Mesenchymal stem cell (in vitro differentiated cells and primary cell): ENCODE results near the gene SLC25A45.
"Not testable (repeated sequence)": the region's sequence is repeated elsewhere in the genome, so short reads cannot be mapped to it uniquely, and the experiment has no call there.

Source experiments
- DNase-seq: peaks from one replicate; pipeline ENCODE4 v3.0.0-alpha.2; 2013
- H2AFZ ChIP-seq: one replicate; pipeline ENCODE4 v1.6.1; 2013; ENCODE audit warnings: low read depth, mild to moderate bottlenecking, control low read depth, inconsistent platforms, low read length, moderate library complexity
- H2AK5ac ChIP-seq: 2 replicates; pipeline ENCODE4 v1.6.1; 2013; ENCODE audit warnings: low read length, moderate library complexity, mild to moderate bottlenecking, inconsistent platforms; ENCODE audit not compliant: severe bottlenecking
- H2BK120ac ChIP-seq: one replicate; pipeline ENCODE4 v1.6.1; 2013; ENCODE audit warnings: low read depth, mild to moderate bottlenecking, inconsistent platforms, low read length, moderate library complexity
- H2BK12ac ChIP-seq, 2 experiments: one replicate each; pipeline ENCODE4 v1.6.1; 2013; ENCODE audit warnings: inconsistent platforms in 2 of 2, low read length in 2 of 2, mild to moderate bottlenecking in 2 of 2, moderate library complexity in 2 of 2, control low read depth in 1 of 2
- H2BK15ac ChIP-seq: one replicate; pipeline ENCODE4 v1.6.1; 2013; ENCODE audit warnings: mild to moderate bottlenecking, low read depth, inconsistent platforms; ENCODE audit not compliant: poor library complexity, severe bottlenecking
- H2BK5ac ChIP-seq: 2 replicates; pipeline ENCODE4 v1.6.1; 2013; ENCODE audit warnings: low read depth, mild to moderate bottlenecking, low read length, control low read depth, inconsistent platforms; ENCODE audit not compliant: poor library complexity, severe bottlenecking
- H3K14ac ChIP-seq, 2 experiments: one replicate each; pipeline ENCODE4 v1.6.1; 2013; ENCODE audit warnings: inconsistent platforms in 2 of 2, low read length in 2 of 2, control low read depth in 1 of 2, mild to moderate bottlenecking in 1 of 2, moderate library complexity in 1 of 2
- H3K18ac ChIP-seq, 2 experiments: one replicate each; pipeline ENCODE4 v1.6.1; 2013; ENCODE audit warnings: inconsistent platforms in 2 of 2, low read length in 2 of 2, control low read depth in 1 of 2, low read depth in 1 of 2, mild to moderate bottlenecking in 1 of 2
- H3K23ac ChIP-seq, 2 experiments: one replicate each; pipeline ENCODE4 v1.6.1; 2013; ENCODE audit warnings: inconsistent platforms in 2 of 2, low read length in 2 of 2, mild to moderate bottlenecking in 2 of 2, moderate library complexity in 2 of 2, control low read depth in 1 of 2
- H3K27ac ChIP-seq: 2 replicates; pipeline ENCODE4 v1.5.1; 2013; ENCODE audit warnings: mild to moderate bottlenecking, moderate library complexity, low read length, control low read depth, inconsistent platforms; ENCODE audit not compliant: poor library complexity, severe bottlenecking
- H3K27me3 ChIP-seq, 2 experiments: 2 replicates each; pipeline versions ENCODE4 v1.6.1 to v1.7.0; 2013; ENCODE audit warnings: low read length in 2 of 2, mild to moderate bottlenecking in 2 of 2, moderate library complexity in 2 of 2, control low read depth in 1 of 2, inconsistent platforms in 1 of 2; ENCODE audit not compliant: control insufficient read depth in 1 of 2, insufficient read depth in 1 of 2
- H3K36me3 ChIP-seq, 2 experiments: 2 replicates each; pipeline versions ENCODE4 v1.6.1 to v1.7.0; 2013; ENCODE audit warnings: low read length in 2 of 2, control low read depth in 1 of 2, inconsistent platforms in 1 of 2, low read depth in 1 of 2, mild to moderate bottlenecking in 1 of 2; ENCODE audit not compliant: insufficient read depth in 2 of 2, control insufficient read depth in 1 of 2
- H3K4ac ChIP-seq, 2 experiments: one replicate each; pipeline ENCODE4 v1.6.1; 2013; ENCODE audit warnings: inconsistent platforms in 2 of 2, low read length in 2 of 2, mild to moderate bottlenecking in 2 of 2, moderate library complexity in 2 of 2, control low read depth in 1 of 2, low read depth in 1 of 2
- H3K4me1 ChIP-seq: 2 replicates; pipeline ENCODE4 v1.6.1; 2013; ENCODE audit warnings: low read depth, low read length, control low read depth; ENCODE audit not compliant: control insufficient read depth, insufficient read depth
- H3K4me2 ChIP-seq: 2 replicates; pipeline ENCODE4 v1.6.1; 2013; ENCODE audit warnings: low read length, mild to moderate bottlenecking, inconsistent platforms; ENCODE audit not compliant: poor library complexity, severe bottlenecking
- H3K4me3 ChIP-seq, 2 experiments: 2 replicates each; pipeline versions ENCODE4 v1.5.1 to v1.7.0; 2013; ENCODE audit warnings: low read length in 2 of 2, mild to moderate bottlenecking in 2 of 2, control low read depth in 1 of 2, low read depth in 1 of 2; ENCODE audit not compliant: insufficient read depth in 1 of 2
- H3K79me1 ChIP-seq: replicated peaks from 2 replicates; pipeline ENCODE4 v1.6.1; 2013; ENCODE audit warnings: mild to moderate bottlenecking, control low read depth, low read length, inconsistent platforms; ENCODE audit not compliant: poor library complexity, severe bottlenecking
- H3K9ac ChIP-seq: 2 replicates; pipeline ENCODE4 v1.7.0; 2013; ENCODE audit warnings: mild to moderate bottlenecking, low read length, moderate library complexity
- H3K9me3 ChIP-seq: 2 replicates; pipeline ENCODE4 v1.7.0; 2013; ENCODE audit warnings: mild to moderate bottlenecking, low read length; ENCODE audit not compliant: control insufficient read depth
- H4K8ac ChIP-seq: one replicate; pipeline ENCODE4 v1.6.1; 2013; ENCODE audit warnings: inconsistent platforms, mild to moderate bottlenecking, low read length, moderate library complexity
- H4K91ac ChIP-seq: one replicate; pipeline ENCODE4 v1.6.1; 2013; ENCODE audit warnings: mild to moderate bottlenecking, low read length, inconsistent platforms
- WGBS: methylation state at CpG from one replicate; pipeline ENCODE4 v1.1.7; 2013; ENCODE audit warnings: mixed read lengths; 5-methylcytosine and 5-hydroxymethylcytosine counted together

SLC25A45 gene

GRCh38 chr11:65334696-65335295 lies 47.6 kb downstream of the SLC25A45 start:
- peaks cover 11 to 18% of the 10 kb centered on the region in 2 experiments for H3K36me3 ChIP-seq
- H2BK5ac ChIP-seq, result no peak overlapping the region
- no peak overlapping the region for H2AK5ac ChIP-seq
- H3K4me2 ChIP-seq, result peak overlapping the region; percentile 59
- no peaks in the 10 kb centered on the region for H3K79me1 ChIP-seq
- H3K23ac ChIP-seq, result no peak overlapping the region
- no peak overlapping the region for H3K4ac ChIP-seq
- peak overlapping the region in 1 of 2 experiments; percentile 93 for H3K4me3 ChIP-seq
- no peak overlapping the region for H3K18ac ChIP-seq
- peak overlapping the region; percentile 98 for H3K9ac ChIP-seq
- H3K27me3 ChIP-seq, result no peaks in the 10 kb centered on the region
- H3K4me1 ChIP-seq, result no peaks in the 10 kb centered on the region
- H4K91ac ChIP-seq, result no peak overlapping the region
- peak; percentile 43 for DNase-seq
- H3K27ac ChIP-seq, result peak overlapping the region; percentile 1
- H2BK15ac ChIP-seq, result no peak overlapping the region
- no peaks in the 10 kb centered on the region for H3K9me3 ChIP-seq
- no peak overlapping the region for H3K14ac ChIP-seq
- H2BK120ac ChIP-seq, result no peak overlapping the region
- H2BK12ac ChIP-seq, result no peak overlapping the region
- no peak overlapping the region for H2AFZ ChIP-seq
- no peak overlapping the region for H4K8ac ChIP-seq
- 21% methylated on average over 5 of the region's 5 CpGs for WGBS

- H3K4ac ChIP-seq, H2AFZ ChIP-seq, H2BK5ac ChIP-seq, H2BK15ac ChIP-seq, H3K27me3 ChIP-seq, H2BK12ac ChIP-seq, H3K27ac ChIP-seq, DNase-seq, H3K14ac ChIP-seq, H3K23ac ChIP-seq, H2BK120ac ChIP-seq, H3K4me3 ChIP-seq, H3K18ac ChIP-seq, H3K9ac ChIP-seq, H3K9me3 ChIP-seq, H3K4me2 ChIP-seq, H3K79me1 ChIP-seq, H3K4me1 ChIP-seq, H4K91ac ChIP-seq, H4K8ac ChIP-seq, H3K36me3 ChIP-seq, H2AK5ac ChIP-seq: not testable (repeated sequence)
- 100% methylated on average over 9 of the region's 9 CpGs for WGBS
These were observed 49.9 kb downstream of the SLC25A45 start for GRCh38 chr11:65332591-65332990.

DNA sequence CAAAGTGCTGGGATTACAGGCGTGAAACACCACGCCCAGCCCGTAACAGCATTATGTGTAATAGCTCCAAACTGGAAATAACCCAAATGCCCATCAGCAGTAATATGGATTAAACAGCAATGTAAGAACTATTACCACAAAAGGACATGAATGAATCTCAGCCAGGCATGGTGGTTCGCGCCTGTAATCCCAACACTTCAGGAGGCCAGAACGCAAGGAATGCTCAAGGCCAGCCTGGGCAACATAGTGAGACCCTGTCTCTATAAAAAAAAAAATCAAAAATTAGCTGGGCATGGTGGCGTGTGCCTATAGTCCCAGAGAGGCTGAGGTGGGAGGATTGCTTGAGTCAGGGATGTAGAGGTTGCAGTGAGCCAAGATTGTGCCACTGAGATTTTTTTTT lies 51.9 kb downstream of the SLC25A45 start:
- Histone ChIP-seq H2AK5ac (peak overlapping the region; percentile 38), H2BK120ac (no peak overlapping the region), H3K4me1 (no peaks in the 10 kb centered on the region), H3K4ac (no peak overlapping the region), H3K9me3 (no peaks in the 10 kb centered on the region), H3K18ac (no peak overlapping the region), H2BK12ac (no peak overlapping the region), H3K4me2 (no peak overlapping the region), H3K27me3 (no peaks in the 10 kb centered on the region), H3K36me3 (no peaks in the 10 kb centered on the region), H4K8ac (peak overlapping the region; percentile 55), H4K91ac (no peak overlapping the region), H3K79me1 (no peaks in the 10 kb centered on the region), H3K27ac (no peak overlapping the region), H2BK15ac (no peak overlapping the region), H3K23ac (no peak overlapping the region), H3K9ac (peak overlapping the region; percentile 67), H2BK5ac (no peak overlapping the region), H3K14ac (no peak overlapping the region), H3K4me3 (no peak overlapping the region), H2AFZ (no peak overlapping the region)
- 90% methylated on average over 7 of the region's 7 CpGs for WGBS
- no peak for DNase-seq

DNA sequence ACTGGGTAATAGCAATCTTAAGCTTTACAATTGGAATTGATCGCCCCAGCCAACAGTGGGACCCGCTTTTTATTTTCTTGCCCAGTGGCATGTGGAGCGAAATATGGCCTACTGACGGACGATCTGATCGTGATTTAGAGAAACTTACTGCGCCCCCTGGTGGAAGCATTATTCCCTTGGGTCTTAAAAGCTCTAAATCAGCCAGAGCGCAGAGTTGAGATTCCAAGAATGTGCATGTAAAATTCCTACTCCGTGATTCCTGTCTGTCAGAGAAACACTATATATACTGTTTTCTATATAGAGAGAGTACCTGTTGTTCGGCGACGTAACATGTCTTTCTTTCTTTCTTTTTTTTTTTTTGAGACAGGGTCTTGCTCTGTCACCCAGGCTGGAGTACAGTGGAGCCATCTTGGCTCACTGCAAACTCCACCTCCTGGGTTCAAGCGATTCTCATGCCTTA lies 52.5 kb downstream of the SLC25A45 start:
- no peaks in the 10 kb centered on the region for H3K36me3 ChIP-seq
- H4K91ac ChIP-seq, result no peak overlapping the region
- H2BK12ac ChIP-seq, result no peak overlapping the region
- peak overlapping the region; percentile 67 for H3K9ac ChIP-seq
- H3K9me3 ChIP-seq, result no peaks in the 10 kb centered on the region
- no peak overlapping the region for H3K23ac ChIP-seq
- no peak overlapping the region for H3K4me2 ChIP-seq
- H2AK5ac ChIP-seq, result no peak overlapping the region
- H2AFZ ChIP-seq, result no peak overlapping the region
- H3K4ac ChIP-seq, result no peak overlapping the region
- H3K4me1 ChIP-seq, result no peaks in the 10 kb centered on the region
- no peak overlapping the region for H3K4me3 ChIP-seq
- WGBS, result 22% methylated on average over 11 of the region's 13 CpGs
- no peaks in the 10 kb centered on the region for H3K27me3 ChIP-seq
- no peak overlapping the region for H3K18ac ChIP-seq
- no peak overlapping the region for H4K8ac ChIP-seq
- peak; percentile 90 for DNase-seq
- no peak overlapping the region for H2BK15ac ChIP-seq
- no peaks in the 10 kb centered on the region for H3K79me1 ChIP-seq
- H3K27ac ChIP-seq, result no peak overlapping the region
- H3K14ac ChIP-seq, result no peak overlapping the region
- H2BK120ac ChIP-seq, result no peak overlapping the region
- H2BK5ac ChIP-seq, result no peak overlapping the region
